HEK293 (cell line): ENCODE data around the gene MUC13.

Experiments used
- KLF1 ChIP-seq: fragments of 450-650 bp; formaldehyde crosslinking; IDR thresholded peaks from 2 replicates; pipeline ENCODE4 v1.5.1; 2016; ENCODE audit warnings: missing biosample characterization, missing genetic modification characterization
- ZNF324 ChIP-seq: fragments of 450-650 bp; formaldehyde crosslinking; IDR thresholded peaks from 2 replicates; pipeline ENCODE4 v1.5.1; 2016; ENCODE audit warnings: missing biosample characterization, missing genetic modification characterization
- ZNF658 ChIP-seq: fragments of 450-650 bp; formaldehyde crosslinking; IDR thresholded peaks from 2 replicates; pipeline ENCODE4; 2016; ENCODE audit warnings: missing biosample characterization, missing genetic modification characterization
- ZNF843 ChIP-seq: fragments of 450-650 bp; formaldehyde crosslinking; IDR thresholded peaks from 2 replicates; pipeline ENCODE4 v1.5.1; 2016; ENCODE audit warnings: missing biosample characterization, missing genetic modification characterization
- TF ChIP-seq, protein P1 (sequence below): fragments of 450-650 bp; formaldehyde crosslinking; IDR thresholded peaks from 2 replicates; pipeline ENCODE4 v1.5.1; 2016; ENCODE audit warnings: missing biosample characterization, missing genetic modification characterization
- TF ChIP-seq, protein P2 (sequence below): fragments of 450-650 bp; formaldehyde crosslinking; IDR thresholded peaks from 2 replicates; pipeline ENCODE4 v1.5.1; 2016; ENCODE audit warnings: missing biosample characterization, missing genetic modification characterization
- TF ChIP-seq, protein P3 (sequence below): fragments of 450-650 bp; formaldehyde crosslinking; IDR thresholded peaks from 2 replicates; pipeline ENCODE4 v1.5.1; 2017; ENCODE audit warnings: missing biosample characterization, missing genetic modification characterization

DNA sequence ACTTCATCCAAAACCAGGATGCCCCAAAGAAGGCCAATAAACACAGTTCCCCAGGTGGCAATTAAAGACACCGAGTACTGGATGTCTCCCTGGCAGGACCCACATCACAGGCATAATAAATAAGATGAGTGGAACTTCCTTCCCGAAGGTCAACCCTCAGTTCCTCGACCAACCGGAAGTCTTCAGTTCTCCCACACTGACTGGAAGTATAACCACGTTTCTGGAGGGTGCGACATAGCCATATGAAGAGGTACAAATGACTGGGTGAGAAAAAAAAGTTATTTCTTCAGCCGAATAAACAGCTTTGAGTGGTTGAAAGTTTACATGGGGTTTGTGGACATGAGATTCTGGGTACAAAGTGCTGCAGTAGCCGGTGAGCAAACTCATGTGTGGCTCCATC is 34.6 kb upstream of the MUC13 start:
- TF ChIP-seq, protein P1, sequence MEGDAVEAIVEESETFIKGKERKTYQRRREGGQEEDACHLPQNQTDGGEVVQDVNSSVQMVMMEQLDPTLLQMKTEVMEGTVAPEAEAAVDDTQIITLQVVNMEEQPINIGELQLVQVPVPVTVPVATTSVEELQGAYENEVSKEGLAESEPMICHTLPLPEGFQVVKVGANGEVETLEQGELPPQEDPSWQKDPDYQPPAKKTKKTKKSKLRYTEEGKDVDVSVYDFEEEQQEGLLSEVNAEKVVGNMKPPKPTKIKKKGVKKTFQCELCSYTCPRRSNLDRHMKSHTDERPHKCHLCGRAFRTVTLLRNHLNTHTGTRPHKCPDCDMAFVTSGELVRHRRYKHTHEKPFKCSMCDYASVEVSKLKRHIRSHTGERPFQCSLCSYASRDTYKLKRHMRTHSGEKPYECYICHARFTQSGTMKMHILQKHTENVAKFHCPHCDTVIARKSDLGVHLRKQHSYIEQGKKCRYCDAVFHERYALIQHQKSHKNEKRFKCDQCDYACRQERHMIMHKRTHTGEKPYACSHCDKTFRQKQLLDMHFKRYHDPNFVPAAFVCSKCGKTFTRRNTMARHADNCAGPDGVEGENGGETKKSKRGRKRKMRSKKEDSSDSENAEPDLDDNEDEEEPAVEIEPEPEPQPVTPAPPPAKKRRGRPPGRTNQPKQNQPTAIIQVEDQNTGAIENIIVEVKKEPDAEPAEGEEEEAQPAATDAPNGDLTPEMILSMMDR (tag by site-specific recombination): no peak
- TF ChIP-seq ZNF324 (tag by site-specific recombination): no peak
- TF ChIP-seq, protein P2, sequence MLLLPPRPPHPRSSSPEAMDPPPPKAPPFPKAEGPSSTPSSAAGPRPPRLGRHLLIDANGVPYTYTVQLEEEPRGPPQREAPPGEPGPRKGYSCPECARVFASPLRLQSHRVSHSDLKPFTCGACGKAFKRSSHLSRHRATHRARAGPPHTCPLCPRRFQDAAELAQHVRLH: no peak
- TF ChIP-seq ZNF843 (tag by site-specific recombination): no peak
- TF ChIP-seq KLF1 (tag by site-specific recombination): no peak
- TF ChIP-seq, protein P3, sequence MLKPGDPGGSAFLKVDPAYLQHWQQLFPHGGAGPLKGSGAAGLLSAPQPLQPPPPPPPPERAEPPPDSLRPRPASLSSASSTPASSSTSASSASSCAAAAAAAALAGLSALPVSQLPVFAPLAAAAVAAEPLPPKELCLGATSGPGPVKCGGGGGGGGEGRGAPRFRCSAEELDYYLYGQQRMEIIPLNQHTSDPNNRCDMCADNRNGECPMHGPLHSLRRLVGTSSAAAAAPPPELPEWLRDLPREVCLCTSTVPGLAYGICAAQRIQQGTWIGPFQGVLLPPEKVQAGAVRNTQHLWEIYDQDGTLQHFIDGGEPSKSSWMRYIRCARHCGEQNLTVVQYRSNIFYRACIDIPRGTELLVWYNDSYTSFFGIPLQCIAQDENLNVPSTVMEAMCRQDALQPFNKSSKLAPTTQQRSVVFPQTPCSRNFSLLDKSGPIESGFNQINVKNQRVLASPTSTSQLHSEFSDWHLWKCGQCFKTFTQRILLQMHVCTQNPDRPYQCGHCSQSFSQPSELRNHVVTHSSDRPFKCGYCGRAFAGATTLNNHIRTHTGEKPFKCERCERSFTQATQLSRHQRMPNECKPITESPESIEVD: no peak
- TF ChIP-seq ZNF658 (tag by site-specific recombination): no peak
